Suprapubic skin (tissue), 3 donors: Measurements from ENCODE around the gene CTU2.

ENCODE experiments used
- EP300 ChIP-seq: sonication (generic); formaldehyde crosslinking; IDR thresholded peaks from one replicate; pipeline ENCODE4 v1.6.1; 2017; ENCODE audit warnings: antibody characterized with exemption
- POLR2A ChIP-seq, 2 donors: fragments of 450-650 bp; IDR thresholded peaks; one replicate each; pipeline ENCODE4 v1.6.1; 2017; ENCODE audit warnings: antibody characterized with exemption in 2 of 2, mild to moderate bottlenecking in 2 of 2, moderate library complexity in 2 of 2
- TF ChIP-seq, protein P1 (sequence below), 2 donors: fragments of 200-600 bp in 1 of 2; fragments of 450-650 bp in 1 of 2; sonication (generic) in 1 of 2; IDR thresholded peaks; one replicate each; pipeline ENCODE4 v1.5.1; 2016 to 2019; ENCODE audit warnings: antibody characterized with exemption in 2 of 2, mild to moderate bottlenecking in 1 of 2, moderate library complexity in 1 of 2

- TF ChIP-seq, protein P1, sequence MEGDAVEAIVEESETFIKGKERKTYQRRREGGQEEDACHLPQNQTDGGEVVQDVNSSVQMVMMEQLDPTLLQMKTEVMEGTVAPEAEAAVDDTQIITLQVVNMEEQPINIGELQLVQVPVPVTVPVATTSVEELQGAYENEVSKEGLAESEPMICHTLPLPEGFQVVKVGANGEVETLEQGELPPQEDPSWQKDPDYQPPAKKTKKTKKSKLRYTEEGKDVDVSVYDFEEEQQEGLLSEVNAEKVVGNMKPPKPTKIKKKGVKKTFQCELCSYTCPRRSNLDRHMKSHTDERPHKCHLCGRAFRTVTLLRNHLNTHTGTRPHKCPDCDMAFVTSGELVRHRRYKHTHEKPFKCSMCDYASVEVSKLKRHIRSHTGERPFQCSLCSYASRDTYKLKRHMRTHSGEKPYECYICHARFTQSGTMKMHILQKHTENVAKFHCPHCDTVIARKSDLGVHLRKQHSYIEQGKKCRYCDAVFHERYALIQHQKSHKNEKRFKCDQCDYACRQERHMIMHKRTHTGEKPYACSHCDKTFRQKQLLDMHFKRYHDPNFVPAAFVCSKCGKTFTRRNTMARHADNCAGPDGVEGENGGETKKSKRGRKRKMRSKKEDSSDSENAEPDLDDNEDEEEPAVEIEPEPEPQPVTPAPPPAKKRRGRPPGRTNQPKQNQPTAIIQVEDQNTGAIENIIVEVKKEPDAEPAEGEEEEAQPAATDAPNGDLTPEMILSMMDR (IDR thresholded peaks at IDR 0.05): no peak
- TF ChIP-seq POLR2A (IDR thresholded peaks at IDR 0.05) (no peak), EP300 (no peak)
Observed at GRCh38 chr16:88667461-88667860, 38.8 kb upstream of the CTU2 start.
